Ovary (tissue), 3 donors: ENCODE data around the gene NFIB.

Experiments
- EP300 ChIP-seq: sonication (generic); formaldehyde crosslinking; IDR thresholded peaks from one replicate; pipeline ENCODE4 v1.6.1; 2017; ENCODE audit warnings: antibody characterized with exemption
- POLR2A ChIP-seq: fragments of 450-650 bp; IDR thresholded peaks from one replicate; pipeline ENCODE4 v1.6.1; 2017; ENCODE audit warnings: antibody characterized with exemption, mild to moderate bottlenecking, moderate library complexity
- TF ChIP-seq, protein P1 (sequence below), 3 donors: fragments of 450-650 bp in 2 of 3; fragments of 200-600 bp in 1 of 3; IDR thresholded peaks; one replicate each; pipeline versions ENCODE4 v1.5.1 to v1.8.0; 2016 to 2022; ENCODE audit warnings: antibody characterized with exemption in 3 of 3, mild to moderate bottlenecking in 1 of 3
- donor health status: DM: no; HTN: no; CAD: no.

DNA sequence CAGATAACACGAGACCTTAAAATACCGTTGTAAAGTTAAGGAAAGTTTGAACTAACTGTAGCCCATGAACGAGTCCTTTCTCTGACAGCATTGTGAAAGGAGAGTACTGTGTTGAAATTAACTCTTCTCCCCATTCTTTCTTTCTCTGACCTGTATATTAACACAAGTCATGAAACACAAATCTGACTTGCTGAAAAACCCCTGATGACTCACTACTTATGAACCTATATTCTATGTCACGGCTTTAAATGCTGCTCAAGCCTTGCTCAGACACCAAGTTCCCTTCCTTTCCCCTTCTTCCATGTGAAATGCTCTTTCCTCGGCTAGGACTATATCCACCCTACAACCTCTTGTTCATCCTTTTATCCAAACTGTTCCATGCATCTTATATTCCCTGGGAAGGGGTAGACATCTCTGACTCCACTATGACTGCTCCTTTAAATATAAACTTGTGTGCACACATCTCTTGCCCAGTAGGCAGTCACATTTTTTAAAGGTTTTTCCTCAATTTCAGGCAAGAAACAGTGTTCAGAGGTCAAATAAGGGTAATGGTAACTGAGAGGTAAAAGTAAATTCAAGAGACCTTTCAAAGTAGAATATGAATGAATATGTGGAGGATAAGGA is 142.9 kb downstream of the NFIB start:
- TF ChIP-seq, protein P1, sequence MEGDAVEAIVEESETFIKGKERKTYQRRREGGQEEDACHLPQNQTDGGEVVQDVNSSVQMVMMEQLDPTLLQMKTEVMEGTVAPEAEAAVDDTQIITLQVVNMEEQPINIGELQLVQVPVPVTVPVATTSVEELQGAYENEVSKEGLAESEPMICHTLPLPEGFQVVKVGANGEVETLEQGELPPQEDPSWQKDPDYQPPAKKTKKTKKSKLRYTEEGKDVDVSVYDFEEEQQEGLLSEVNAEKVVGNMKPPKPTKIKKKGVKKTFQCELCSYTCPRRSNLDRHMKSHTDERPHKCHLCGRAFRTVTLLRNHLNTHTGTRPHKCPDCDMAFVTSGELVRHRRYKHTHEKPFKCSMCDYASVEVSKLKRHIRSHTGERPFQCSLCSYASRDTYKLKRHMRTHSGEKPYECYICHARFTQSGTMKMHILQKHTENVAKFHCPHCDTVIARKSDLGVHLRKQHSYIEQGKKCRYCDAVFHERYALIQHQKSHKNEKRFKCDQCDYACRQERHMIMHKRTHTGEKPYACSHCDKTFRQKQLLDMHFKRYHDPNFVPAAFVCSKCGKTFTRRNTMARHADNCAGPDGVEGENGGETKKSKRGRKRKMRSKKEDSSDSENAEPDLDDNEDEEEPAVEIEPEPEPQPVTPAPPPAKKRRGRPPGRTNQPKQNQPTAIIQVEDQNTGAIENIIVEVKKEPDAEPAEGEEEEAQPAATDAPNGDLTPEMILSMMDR (IDR thresholded peaks at IDR 0.05) = no peak
- TF ChIP-seq POLR2A (no peak), EP300 (no peak)
